Left hindlimb (tissue), 1 donor: ENCODE data around the gene KNL1.
A peak's percentile ranks its signal among the peaks of the same experiment; 100 is the strongest.
"Not testable (repeated sequence)": the region's sequence is repeated elsewhere in the genome, so short reads cannot be mapped to it uniquely, and the experiment has no call there.

ENCODE experiments used
- DNase-seq: peaks from one replicate; pipeline ENCODE4 v3.0.0-alpha.2; 2018

The KNL1 gene

GRCh38 chr15:40680959-40681358 lies 86.9 kb downstream of the KNL1 start:
- not testable (repeated sequence) for DNase-seq

GRCh38 chr15:40684381-40684780 lies 90.3 kb downstream of the KNL1 start:
- no peak for DNase-seq

DNA sequence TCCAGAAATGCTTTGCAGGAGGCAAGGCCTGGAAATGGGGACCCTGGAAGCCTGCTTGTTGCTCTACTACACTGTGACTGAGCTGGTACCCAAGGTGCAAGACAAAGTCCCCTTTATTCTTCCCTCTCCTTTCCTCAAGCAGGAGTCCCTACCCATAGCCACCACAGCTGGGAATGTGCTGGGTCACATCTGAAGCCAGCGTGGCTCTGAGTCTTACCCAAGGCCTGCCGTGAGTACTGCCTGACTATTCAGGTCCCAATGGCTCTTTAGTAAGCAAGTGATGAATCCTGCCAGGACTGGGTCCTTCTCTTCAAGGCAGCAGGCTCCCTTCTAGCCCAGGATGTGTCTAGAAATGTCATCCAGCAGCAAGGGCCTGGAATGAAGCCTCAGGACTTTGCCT lies 91.3 kb downstream of the KNL1 start:
- DNase-seq: no peak

DNA sequence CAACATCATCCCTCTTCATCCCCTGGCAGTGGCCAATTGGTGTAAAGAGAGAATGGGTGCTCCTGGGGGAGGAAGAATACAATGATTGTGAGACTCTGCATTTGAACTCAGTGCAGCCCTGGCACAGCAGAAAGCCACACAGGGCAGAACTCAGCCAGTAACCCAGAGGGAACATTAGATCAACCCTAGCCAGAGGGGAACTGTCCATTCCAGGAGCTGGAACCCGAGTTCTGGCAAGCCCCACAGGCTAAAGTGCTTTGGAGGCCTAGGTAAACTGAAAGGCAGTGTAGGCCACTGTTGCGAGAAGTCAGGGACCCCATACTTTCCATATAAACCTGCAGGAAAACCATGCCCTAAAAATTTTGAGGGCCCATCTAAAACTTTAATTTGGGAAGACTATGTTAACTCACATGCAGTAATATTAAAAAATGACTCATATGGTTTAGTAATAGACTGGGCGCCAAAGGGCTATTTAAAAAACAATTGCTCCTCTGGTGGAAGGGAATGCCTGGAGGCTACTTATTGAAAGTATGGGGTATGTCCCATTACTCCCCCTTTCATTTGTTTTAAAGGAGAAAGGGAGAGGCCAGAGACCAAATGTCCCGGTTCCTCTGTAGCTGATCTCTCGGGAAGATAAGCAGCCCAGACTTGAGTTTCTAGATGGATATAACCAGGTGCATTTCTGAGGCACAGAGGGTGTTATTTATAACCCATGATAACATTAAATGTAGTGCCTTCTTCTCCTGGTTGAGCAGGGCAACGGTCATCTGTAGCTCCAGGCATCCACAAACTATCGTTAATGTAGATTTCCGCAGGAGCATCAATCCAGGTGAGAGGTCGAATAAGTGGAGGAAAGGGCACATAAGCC lies 95.1 kb downstream of the KNL1 start:
- no peak for DNase-seq

DNA sequence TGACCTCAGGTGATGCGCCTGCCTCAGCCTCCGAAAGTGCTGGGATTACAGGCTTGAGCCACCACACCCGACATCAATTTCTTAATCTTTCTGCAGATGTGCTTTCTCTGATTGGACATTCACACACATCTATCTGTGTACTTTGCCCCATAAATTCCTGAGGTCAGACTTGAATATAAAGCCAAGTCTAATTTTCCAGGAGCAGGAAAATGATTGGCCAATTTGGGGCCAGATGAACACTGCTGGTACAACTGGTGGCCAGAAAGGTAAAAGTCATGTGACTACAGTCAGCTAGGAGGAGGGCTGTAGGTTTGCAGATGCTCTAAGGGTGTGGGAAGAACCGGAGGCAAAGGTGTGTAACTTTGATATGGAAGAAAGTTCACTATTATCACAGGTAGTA lies 97.7 kb downstream of the KNL1 start:
- DNase-seq: no peak

- DNase-seq: no peak
These were observed 100.0 kb downstream of the KNL1 start for GRCh38 chr15:40693904-40694687.

DNA sequence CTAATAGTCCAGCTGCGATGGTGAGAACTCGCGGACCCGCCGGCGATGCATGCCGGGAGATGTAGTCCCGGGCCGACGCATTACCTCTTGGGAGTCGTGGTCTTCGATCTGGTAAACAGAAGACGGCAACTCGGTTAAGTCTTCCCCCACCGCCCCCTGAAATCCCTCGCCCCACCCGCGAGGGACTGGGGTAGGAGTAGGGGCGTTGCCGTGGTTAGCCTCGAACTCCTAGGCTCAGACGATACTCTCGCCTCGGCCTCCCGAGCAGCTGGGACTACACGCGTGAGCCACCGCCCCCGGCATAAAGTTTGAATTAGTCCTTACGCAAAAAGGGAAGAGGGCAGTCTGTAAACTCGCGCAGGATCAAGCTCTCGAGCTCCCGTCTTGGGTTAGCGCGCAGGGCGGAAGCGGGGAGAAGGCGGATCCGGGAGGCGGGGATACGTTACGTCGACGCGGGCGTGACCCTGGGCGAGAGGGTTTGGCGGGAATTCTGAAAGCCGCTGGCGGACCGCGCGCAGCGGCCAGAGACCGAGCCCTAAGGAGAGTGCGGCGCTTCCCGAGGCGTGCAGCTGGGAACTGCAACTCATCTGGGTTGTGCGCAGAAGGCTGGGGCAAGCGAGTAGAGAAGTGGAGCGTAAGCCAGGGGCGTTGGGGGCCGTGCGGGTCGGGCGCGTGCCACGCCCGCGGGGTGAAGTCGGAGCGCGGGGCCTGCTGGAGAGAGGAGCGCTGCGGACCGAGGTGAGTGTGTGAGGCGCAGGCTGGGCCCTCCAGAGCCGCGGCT lies 100.8 kb downstream of the KNL1 start, which contains the start of gene RAD51:
TSS of gene RAD51 (plus strand) at position 487 of the 781 bp plus-strand sequence. CDS start 3,585 bp downstream, outside the sequence.
- peak; percentile 96 for DNase-seq

GRCh38 chr15:40695469-40695890 lies 101.4 kb downstream of the KNL1 start:
- peak; percentile 40 for DNase-seq

DNA sequence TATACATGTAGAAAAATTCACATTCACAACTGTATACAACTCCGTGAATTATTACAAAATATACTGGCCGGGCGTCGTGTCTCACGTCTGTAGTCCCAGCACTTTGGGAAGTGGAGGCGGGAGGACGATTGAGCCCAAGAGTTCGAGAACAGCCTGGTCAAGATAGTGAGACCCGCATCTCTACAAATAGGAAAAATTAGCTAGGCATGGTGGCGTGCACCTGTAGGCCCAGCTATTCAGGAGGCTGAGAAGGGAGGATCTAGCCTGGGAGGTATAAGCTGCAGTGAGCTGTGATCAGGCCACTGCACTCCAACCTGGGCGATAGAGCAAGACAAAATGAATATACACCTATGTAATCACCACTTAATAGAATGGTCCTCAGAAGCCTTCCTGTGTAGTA lies 102.2 kb downstream of the KNL1 start:
- no peak for DNase-seq

DNA sequence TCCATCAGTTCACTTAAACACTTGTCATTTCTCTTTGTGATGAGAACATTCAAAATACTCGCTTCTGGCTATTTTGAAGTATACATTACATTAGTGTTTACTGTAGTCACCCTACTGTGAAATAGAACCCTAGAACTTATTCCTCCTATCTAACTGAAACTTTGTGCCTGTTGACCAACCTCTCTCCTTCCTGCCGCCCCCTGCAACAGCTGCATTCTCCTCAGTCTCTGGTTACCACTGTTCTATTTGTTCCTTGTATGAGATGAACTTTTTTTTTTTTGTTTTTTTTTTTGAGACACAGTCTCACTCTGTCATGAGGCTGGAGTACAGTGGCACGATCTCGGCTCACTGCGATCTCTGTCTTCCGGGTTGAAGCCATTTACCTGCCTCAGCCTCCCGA lies 103.9 kb downstream of the KNL1 start:
- DNase-seq: no peak

DNA sequence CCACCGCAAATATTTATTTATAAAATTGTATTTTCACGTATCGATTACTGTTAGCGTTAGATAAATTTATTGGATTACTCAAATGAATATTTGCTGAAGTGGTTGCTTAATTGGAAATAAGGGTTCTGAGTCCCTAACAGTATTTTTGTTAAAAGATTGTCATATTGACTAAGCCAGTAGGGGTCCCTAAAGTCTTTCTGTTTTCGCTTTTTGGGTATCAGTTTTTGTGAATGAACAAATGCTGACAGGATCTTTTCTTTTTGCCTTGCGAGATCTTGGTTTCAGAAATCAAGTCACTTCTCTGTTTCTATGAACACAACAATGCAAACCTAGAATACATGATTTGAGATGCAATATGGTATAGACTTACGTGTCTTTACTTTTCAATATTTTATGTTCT lies 108.0 kb downstream of the KNL1 start:
- no peak for DNase-seq

GRCh38 chr15:40706121-40706520 lies 112.1 kb downstream of the KNL1 start:
- DNase-seq: no peak
